Fibroblast of lung (primary cell): ENCODE results near the gene FAM221B.

Source experiments
- CTCF ChIP-seq, 2 donors: IDR thresholded peaks in 1 of 2; conservative IDR thresholded peaks in 1 of 2; 1 replicate in 1 of 2; 2 replicates in 1 of 2; pipeline ENCODE4 v1.5.1; 2011 to 2012; ENCODE audit warnings: low read length in 2 of 2, control low read depth in 1 of 2, inconsistent platforms in 1 of 2, low read depth in 1 of 2, mild to moderate bottlenecking in 1 of 2
- EZH2 ChIP-seq: IDR thresholded peaks from 2 replicates; pipeline ENCODE4 v1.5.1; 2012; ENCODE audit warnings: low read length, control low read depth, mild to moderate bottlenecking; ENCODE audit errors: missing control alignments

GRCh38 chr9:35831040-35831439 is 2.5 kb upstream of the FAM221B start:
- TF ChIP-seq EZH2 (no peak), CTCF (conservative IDR thresholded peaks at IDR 0.05 in 1 of 2, IDR thresholded peaks at IDR 0.05 in 1 of 2; ENCODE audit: low read depth in 1 of 2, low read length in 2 of 2) (no peak)
